Measurements from ENCODE around the gene OR2S2.

OR2S2 gene

GRCh38 chr9:35909687-35910612 lies 48.0 kb downstream of the OR2S2 start:
- ATAC-seq, result no peak
- Mint-ChIP-seq H3K9me3 (no peaks in the 10 kb centered on the region), H3K27ac (no peak overlapping the region), H3K4me3 (no peak overlapping the region), H3K4me1 (peaks cover 61% of the 10 kb centered on the region), H3K27me3 (no peaks in the 10 kb centered on the region)
- DNase-seq, result no peak

- no peaks in the 10 kb centered on the region for H3K9me3 Mint-ChIP-seq
- DNase-seq (no peak), ATAC-seq (no peak)
- H3K27me3 Mint-ChIP-seq, result no peaks in the 10 kb centered on the region
- no peak within 1 kb of the TSS for H3K27ac Mint-ChIP-seq
- no peak within 1 kb of the TSS for H3K4me3 Mint-ChIP-seq
- H3K4me1 Mint-ChIP-seq, result peaks cover 66% of the 10 kb centered on the region
Observed at GRCh38 chr9:35909274-35909673, 48.7 kb downstream of the OR2S2 start, which contains the start of gene SPAAR. Gene SPAAR, plus strand, starts transcription at chr9:35909490. Its CDS starts 974 bp downstream, at chr9:35910464.

GRCh38 chr9:35908504-35909125 lies 49.3 kb downstream of the OR2S2 start:
- Mint-ChIP-seq H3K27me3 (no peaks in the 10 kb centered on the region), H3K4me1 (peaks cover 66% of the 10 kb centered on the region), H3K27ac (no peak overlapping the region), H3K9me3 (no peaks in the 10 kb centered on the region), H3K4me3 (no peak overlapping the region)
- no peak for ATAC-seq
- DNase-seq, result no peak

- H3K9me3 Mint-ChIP-seq, result no peaks in the 10 kb centered on the region
- no peak for DNase-seq
- H3K4me1 Mint-ChIP-seq, result peaks cover 70% of the 10 kb centered on the region
- H3K27ac Mint-ChIP-seq, result peak overlapping the region in 1 of 2 donors; percentile 50
- H3K4me3 Mint-ChIP-seq, result no peak overlapping the region
- ATAC-seq, result no peak
- no peaks in the 10 kb centered on the region for H3K27me3 Mint-ChIP-seq
Observed at GRCh38 chr9:35907711-35908503, 50.0 kb downstream of the OR2S2 start.
